Prostate gland (tissue), 2 donors: ENCODE measurements around the gene NINJ1. TPM values are rescaled to one million over a fixed set of nuclear protein-coding genes. Genes with fewer than 3 reads are reported as not detected.

Experiments
- DNase-seq: peaks from one replicate; pipeline ENCODE4 v3.0.0-alpha.2; 2019; ENCODE audit warnings: low spot score
- H3K27ac ChIP-seq, 2 donors: fragments of 200-600 bp; sonication (generic); 2 replicates each; pipeline ENCODE4 v1.5.1; 2017 to 2019
- H3K27me3 ChIP-seq: fragments of 200-600 bp; sonication (generic); replicated peaks from 2 replicates; pipeline ENCODE4 v1.5.1; 2019; ENCODE audit not compliant: insufficient read depth
- H3K36me3 ChIP-seq, 2 donors: fragments of 200-600 bp; sonication (generic); 1 replicate in 1 of 2; 2 replicates in 1 of 2; pipeline versions ENCODE4 v1.5.1 to v1.8.1; 2017 to 2019
- H3K4me1 ChIP-seq: fragments of 200-600 bp; sonication (generic); replicated peaks from 2 replicates; pipeline ENCODE4 v1.5.1; 2019
- H3K4me3 ChIP-seq, 2 donors: fragments of 200-600 bp; sonication (generic); 2 replicates each; pipeline ENCODE4 v1.5.1; 2017 to 2019
- H3K9me3 ChIP-seq: fragments of 200-600 bp; sonication (generic); 2 replicates; pipeline ENCODE4 v1.5.1; 2017
- CTCF ChIP-seq, 4 experiments: fragments of 200-600 bp in 2 of 4; fragments of 450-650 bp in 2 of 4; sonication (generic) in 2 of 4; IDR thresholded peaks; 1 replicate in 3 of 4; 2 replicates in 1 of 4; pipeline ENCODE4 v1.5.1; 2016 to 2019; ENCODE audit warnings: antibody characterized with exemption in 4 of 4, mild to moderate bottlenecking in 2 of 4, moderate library complexity in 2 of 4
- POLR2A ChIP-seq: fragments of 450-650 bp; IDR thresholded peaks from one replicate; pipeline ENCODE4 v1.6.1; 2016; ENCODE audit warnings: antibody characterized with exemption, mild to moderate bottlenecking
- POLR2AphosphoS5 ChIP-seq: sonication (generic); formaldehyde crosslinking; IDR thresholded peaks from one replicate; pipeline ENCODE4 v1.6.1; 2017; ENCODE audit warnings: antibody characterized with exemption
- WGBS: methylation state at CpG from one replicate; pipeline ENCODE4 v1.1.5; 2018; 5-methylcytosine and 5-hydroxymethylcytosine counted together
- intact Hi-C: fragments of 100-400 bp; cut with DNase I; formaldehyde crosslinking; loops from one replicate; pipeline ENCODE4 v1.14.2; 2022
- total RNA-seq, 2 donors: library from RNA; depleted of rRNA; stranded (reverse); fragments of >200 nt; gene quantifications; one replicate each; pipeline ENCODE4 v1.1.0, GENCODE V29; 2016

The NINJ1 gene
- total RNA-seq, 2 donors from 2014 or later: 139 to 183 TPM

- no peak for DNase-seq
- Histone ChIP-seq H3K4me1 (no peaks in the 10 kb centered on the region), H3K27ac (no peak overlapping the region), H3K4me3 (no peak overlapping the region), H3K9me3 (no peaks in the 10 kb centered on the region), H3K27me3 (no peaks in the 10 kb centered on the region), H3K36me3 (no peaks in the 10 kb centered on the region)
- TF ChIP-seq POLR2A (no peak), POLR2AphosphoS5 (no peak), CTCF (IDR thresholded peaks at IDR 0.05) (no peak)
- intact Hi-C loops: no loop called here
- WGBS: 80% methylated on average over 12 of the region's 12 CpGs
Measured at GRCh38 chr9:93173365-93174051, 39.5 kb upstream of the NINJ1 start.

- Histone ChIP-seq H3K4me3 (no peak overlapping the region), H3K27ac (no peak overlapping the region), H3K4me1 (no peaks in the 10 kb centered on the region), H3K27me3 (no peaks in the 10 kb centered on the region), H3K9me3 (no peaks in the 10 kb centered on the region), H3K36me3 (no peaks in the 10 kb centered on the region)
- intact Hi-C loops: no loop called here
- WGBS: 77% methylated on average over 20 of the region's 20 CpGs
- DNase-seq: no peak
- TF ChIP-seq POLR2AphosphoS5: no peak
- TF ChIP-seq CTCF (IDR thresholded peaks at IDR 0.05): no peak
- TF ChIP-seq POLR2A: no peak
Measured at GRCh38 chr9:93172666-93173364, 38.8 kb upstream of the NINJ1 start.

GRCh38 chr9:93171261-93171990 lies 37.4 kb upstream of the NINJ1 start:
- no peak overlapping the region for H3K27ac ChIP-seq
- no peaks in the 10 kb centered on the region for H3K36me3 ChIP-seq
- WGBS: 95% methylated on average over 8 of the region's 8 CpGs
- no peaks in the 10 kb centered on the region for H3K4me1 ChIP-seq
- TF ChIP-seq POLR2AphosphoS5 (no peak), CTCF (IDR thresholded peaks at IDR 0.05) (no peak), POLR2A (no peak)
- intact Hi-C loops: no loop called here
- no peaks in the 10 kb centered on the region for H3K27me3 ChIP-seq
- no peak overlapping the region for H3K4me3 ChIP-seq
- H3K9me3 ChIP-seq: no peaks in the 10 kb centered on the region
- DNase-seq: no peak

GRCh38 chr9:93170571-93170970 lies 36.5 kb upstream of the NINJ1 start:
- TF ChIP-seq POLR2AphosphoS5 (no peak), POLR2A (no peak), CTCF (IDR thresholded peaks at IDR 0.05) (no peak)
- WGBS: 78% methylated on average over 8 of the region's 8 CpGs
- no peaks in the 10 kb centered on the region for H3K4me1 ChIP-seq
- no peak overlapping the region for H3K27ac ChIP-seq
- no peak overlapping the region for H3K4me3 ChIP-seq
- H3K36me3 ChIP-seq: no peaks in the 10 kb centered on the region
- no peak for DNase-seq
- intact Hi-C loops: no loop called here
- no peaks in the 10 kb centered on the region for H3K27me3 ChIP-seq
- H3K9me3 ChIP-seq: no peaks in the 10 kb centered on the region
